ENCODE data around the gene CLIC5. TPM values are rescaled to one million over a fixed set of nuclear protein-coding genes. Genes with fewer than 3 reads are reported as not detected.

CLIC5 gene
- polyA plus RNA-seq, 3 donors = not detected

GRCh38 chr6:45924763-45925342, 90.8 kb downstream of the CLIC5 start:
- Mint-ChIP-seq H3K4me3 (no peak overlapping the region), H3K27me3 (ENCODE audit: low read depth in 3 of 3) (peaks cover 1 to 2% (median 2%) of the 10 kb centered on the region in 3 donors), H3K9me3 (peaks cover 0 to 3% (median 0%) of the 10 kb centered on the region in 7 donors), H3K36me3 (no peaks in the 10 kb centered on the region), H3K27ac (no peak overlapping the region), H3K4me1 (peaks cover 6% of the 10 kb centered on the region)
- H3K4me1 ChIP-seq (ENCODE audit: control insufficient read depth in 1 of 2, insufficient read depth in 2 of 2, low read length in 2 of 2) = no peaks in the 10 kb centered on the region
- no peak for DNase-seq
- TF ChIP-seq CTCF (IDR thresholded peaks at IDR 0.05) = no peak
- intact Hi-C loops (cut with micrococcal nuclease) = loop anchor here (2.0 to 10.0 kb wide), 3 partner anchors 1268 to 1450 kb away; no protein-coding TSS in a partner anchor
- H3K36me3 ChIP-seq (replicated peaks in 1 of 2; ENCODE audit: control insufficient read depth in 1 of 2, insufficient read depth in 2 of 2, low read length in 2 of 2) = no peaks in the 10 kb centered on the region
- no peaks in the 10 kb centered on the region for H3K79me2 ChIP-seq (ENCODE audit: insufficient read depth, low read length)
- no peaks in the 10 kb centered on the region for H3K27me3 ChIP-seq (ENCODE audit: control insufficient read depth in 2 of 2, insufficient read depth in 2 of 2, low read length in 2 of 2)
- no peak overlapping the region for H3K4me2 ChIP-seq (replicated peaks; ENCODE audit: extremely low read depth, low read length, poor library complexity, severe bottlenecking)
- H3K4me3 ChIP-seq (replicated peaks in 1 of 3; ENCODE audit: low read depth in 2 of 3, low read length in 3 of 3) = no peak overlapping the region
- no peaks in the 10 kb centered on the region for H4K20me1 ChIP-seq (ENCODE audit: insufficient read depth, low read length)
- no peaks in the 10 kb centered on the region for H3K9me3 ChIP-seq (replicated peaks in 1 of 2; ENCODE audit: control insufficient read depth in 1 of 2, insufficient read depth in 1 of 2, low read length in 2 of 2)
- no peak overlapping the region for H3K9ac ChIP-seq (ENCODE audit: insufficient read depth, low read length, poor library complexity, severe bottlenecking)
- H2AFZ ChIP-seq (ENCODE audit: insufficient read depth, low read depth, low read length, poor library complexity, severe bottlenecking) = no peak overlapping the region
- WGBS (ENCODE audit: insufficient coverage) = 100% methylated on average over 4 of the region's 6 CpGs
- H3K27ac ChIP-seq (ENCODE audit: low read depth in 1 of 2, low read length in 2 of 2) = no peak overlapping the region

- Mint-ChIP-seq H3K27me3 (ENCODE audit: low read depth in 3 of 3) (peaks cover 1 to 2% (median 2%) of the 10 kb centered on the region in 3 donors), H3K4me3 (no peak overlapping the region), H3K27ac (no peak overlapping the region), H3K9me3 (no peaks in the 10 kb centered on the region), H3K4me1 (peaks cover 5% of the 10 kb centered on the region), H3K36me3 (no peaks in the 10 kb centered on the region)
- H3K27ac ChIP-seq (ENCODE audit: low read depth in 1 of 2, low read length in 2 of 2) = no peak overlapping the region
- no peaks in the 10 kb centered on the region for H3K9me3 ChIP-seq (replicated peaks in 1 of 2; ENCODE audit: control insufficient read depth in 1 of 2, insufficient read depth in 1 of 2, low read length in 2 of 2)
- H3K4me3 ChIP-seq (replicated peaks in 1 of 3; ENCODE audit: low read depth in 2 of 3, low read length in 3 of 3) = no peak overlapping the region
- no peaks in the 10 kb centered on the region for H3K79me2 ChIP-seq (ENCODE audit: insufficient read depth, low read length)
- intact Hi-C loops (cut with micrococcal nuclease) = loop anchor here (2.0 to 10.0 kb wide), 3 partner anchors 1267 to 1449 kb away; no protein-coding TSS in a partner anchor
- no peaks in the 10 kb centered on the region for H3K27me3 ChIP-seq (ENCODE audit: control insufficient read depth in 2 of 2, insufficient read depth in 2 of 2, low read length in 2 of 2)
- H3K4me1 ChIP-seq (ENCODE audit: control insufficient read depth in 1 of 2, insufficient read depth in 2 of 2, low read length in 2 of 2) = no peaks in the 10 kb centered on the region
- no peaks in the 10 kb centered on the region for H3K36me3 ChIP-seq (replicated peaks in 1 of 2; ENCODE audit: control insufficient read depth in 1 of 2, insufficient read depth in 2 of 2, low read length in 2 of 2)
- no peaks in the 10 kb centered on the region for H4K20me1 ChIP-seq (ENCODE audit: insufficient read depth, low read length)
- 93% methylated on average over 3 of the region's 5 CpGs for WGBS (ENCODE audit: insufficient coverage)
- no peak overlapping the region for H2AFZ ChIP-seq (ENCODE audit: insufficient read depth, low read depth, low read length, poor library complexity, severe bottlenecking)
- H3K4me2 ChIP-seq (replicated peaks; ENCODE audit: extremely low read depth, low read length, poor library complexity, severe bottlenecking) = no peak overlapping the region
- no peak for DNase-seq
- no peak for TF ChIP-seq CTCF (IDR thresholded peaks at IDR 0.05)
- no peak overlapping the region for H3K9ac ChIP-seq (ENCODE audit: insufficient read depth, low read length, poor library complexity, severe bottlenecking)
Observed at GRCh38 chr6:45923831-45924391, 91.7 kb downstream of the CLIC5 start.

All from CD14-positive monocyte (primary cell).